ENCODE measurements around the gene FAXDC2.

The FAXDC2 gene

GRCh38 chr5:154850255-154851062 lies at the start of gene FAXDC2:
TSS of gene FAXDC2 (minus strand) at chr5:154850603. CDS start at chr5:154838178, 12,425 bp downstream.
- DNase-seq (ENCODE audit: low spot score in 2 of 2), result no peak

GRCh38 chr5:154900066-154900465 lies 49.7 kb upstream of the FAXDC2 start:
- Mint-ChIP-seq H3K4me3 (no peak overlapping the region), H3K36me3 (peaks cover 98% of the 10 kb centered on the region), H3K9me3 (no peaks in the 10 kb centered on the region), H3K4me1 (no peaks in the 10 kb centered on the region), H3K27ac (no peak overlapping the region)
- DNase-seq (ENCODE audit: low spot score in 2 of 2) (no peak), ATAC-seq (no peak)

More at GRCh38 chr5:154850255-154851062, at the start of gene FAXDC2:
- Mint-ChIP-seq H3K9me3 (no peaks in the 10 kb centered on the region), H3K4me3 (no peak within 1 kb of the TSS), H3K4me1 (no peaks in the 10 kb centered on the region), H3K27ac (no peak within 1 kb of the TSS), H3K36me3 (no peaks in the 10 kb centered on the region)
- no peak for ATAC-seq

- no peaks in the 10 kb centered on the region for H3K4me1 Mint-ChIP-seq
- no peaks in the 10 kb centered on the region for H3K9me3 Mint-ChIP-seq
- ATAC-seq, result no peak
- no peak overlapping the region for H3K27ac Mint-ChIP-seq
- H3K36me3 Mint-ChIP-seq, result peaks cover 98% of the 10 kb centered on the region
- no peak overlapping the region for H3K4me3 Mint-ChIP-seq
- no peak for DNase-seq (ENCODE audit: low spot score in 2 of 2)
Observed at GRCh38 chr5:154899151-154899816, 48.9 kb upstream of the FAXDC2 start.

GRCh38 chr5:154898210-154898609 lies 47.8 kb upstream of the FAXDC2 start:
- no peaks in the 10 kb centered on the region for H3K4me1 Mint-ChIP-seq
- no peak overlapping the region for H3K4me3 Mint-ChIP-seq
- ATAC-seq (no peak), DNase-seq (ENCODE audit: low spot score in 2 of 2) (no peak)
- no peak overlapping the region for H3K27ac Mint-ChIP-seq
- H3K9me3 Mint-ChIP-seq, result no peaks in the 10 kb centered on the region
- peaks cover 98% of the 10 kb centered on the region for H3K36me3 Mint-ChIP-seq

GRCh38 chr5:154896562-154897165 lies 46.3 kb upstream of the FAXDC2 start:
- peak overlapping the region; percentile 65 for H3K27ac Mint-ChIP-seq
- no peaks in the 10 kb centered on the region for H3K9me3 Mint-ChIP-seq
- no peak overlapping the region for H3K4me3 Mint-ChIP-seq
- ATAC-seq, result no peak
- no peak for DNase-seq (ENCODE audit: low spot score in 2 of 2)
- H3K36me3 Mint-ChIP-seq, result peaks cover 98% of the 10 kb centered on the region
- no peaks in the 10 kb centered on the region for H3K4me1 Mint-ChIP-seq

- ATAC-seq (no peak), DNase-seq (ENCODE audit: low spot score in 2 of 2) (no peak)
- H3K4me3 Mint-ChIP-seq, result no peak overlapping the region
- H3K27ac Mint-ChIP-seq, result peak overlapping the region; percentile 65
- H3K36me3 Mint-ChIP-seq, result peaks cover 100% of the 10 kb centered on the region
- H3K4me1 Mint-ChIP-seq, result no peaks in the 10 kb centered on the region
- H3K9me3 Mint-ChIP-seq, result no peaks in the 10 kb centered on the region
Observed at GRCh38 chr5:154895606-154896561, 45.5 kb upstream of the FAXDC2 start.

GRCh38 chr5:154893381-154893780 lies 43.0 kb upstream of the FAXDC2 start:
- peaks cover 100% of the 10 kb centered on the region for H3K36me3 Mint-ChIP-seq
- no peaks in the 10 kb centered on the region for H3K9me3 Mint-ChIP-seq
- H3K4me3 Mint-ChIP-seq, result no peak overlapping the region
- no peak overlapping the region for H3K27ac Mint-ChIP-seq
- DNase-seq (ENCODE audit: low spot score in 2 of 2) (no peak), ATAC-seq (no peak)
- no peaks in the 10 kb centered on the region for H3K4me1 Mint-ChIP-seq

GRCh38 chr5:154892369-154892771 lies 42.0 kb upstream of the FAXDC2 start:
- H3K36me3 Mint-ChIP-seq, result peaks cover 100% of the 10 kb centered on the region
- ATAC-seq (no peak), DNase-seq (ENCODE audit: low spot score in 2 of 2) (no peak)
- no peak overlapping the region for H3K4me3 Mint-ChIP-seq
- no peaks in the 10 kb centered on the region for H3K9me3 Mint-ChIP-seq
- H3K27ac Mint-ChIP-seq, result peak overlapping the region; percentile 56
- no peaks in the 10 kb centered on the region for H3K4me1 Mint-ChIP-seq

- ATAC-seq (no peak), DNase-seq (ENCODE audit: low spot score in 2 of 2) (no peak)
- Mint-ChIP-seq H3K4me1 (no peaks in the 10 kb centered on the region), H3K9me3 (peaks cover 9% of the 10 kb centered on the region), H3K27ac (no peak overlapping the region), H3K4me3 (no peak overlapping the region), H3K36me3 (peaks cover 60% of the 10 kb centered on the region)
Observed at GRCh38 chr5:154885439-154885838, 35.0 kb upstream of the FAXDC2 start.

GRCh38 chr5:154884424-154884823 lies 34.0 kb upstream of the FAXDC2 start:
- no peak overlapping the region for H3K4me3 Mint-ChIP-seq
- H3K27ac Mint-ChIP-seq, result no peak overlapping the region
- ATAC-seq, result no peak
- no peak for DNase-seq (ENCODE audit: low spot score in 2 of 2)
- H3K36me3 Mint-ChIP-seq, result peaks cover 50% of the 10 kb centered on the region
- H3K4me1 Mint-ChIP-seq, result no peaks in the 10 kb centered on the region
- peaks cover 11% of the 10 kb centered on the region for H3K9me3 Mint-ChIP-seq

- no peak overlapping the region for H3K27ac Mint-ChIP-seq
- DNase-seq (ENCODE audit: low spot score in 2 of 2), result no peak
- no peak overlapping the region for H3K4me3 Mint-ChIP-seq
- no peaks in the 10 kb centered on the region for H3K4me1 Mint-ChIP-seq
- no peak for ATAC-seq
- peaks cover 36% of the 10 kb centered on the region for H3K36me3 Mint-ChIP-seq
- peaks cover 16% of the 10 kb centered on the region for H3K9me3 Mint-ChIP-seq
Observed at GRCh38 chr5:154881986-154882385, 31.6 kb upstream of the FAXDC2 start.

- H3K4me1 Mint-ChIP-seq, result no peaks in the 10 kb centered on the region
- no peak for DNase-seq (ENCODE audit: low spot score in 2 of 2)
- H3K27ac Mint-ChIP-seq, result no peak overlapping the region
- ATAC-seq, result no peak
- H3K9me3 Mint-ChIP-seq, result peaks cover 8% of the 10 kb centered on the region
- no peak overlapping the region for H3K4me3 Mint-ChIP-seq
- H3K36me3 Mint-ChIP-seq, result peaks cover 53% of the 10 kb centered on the region
Observed at GRCh38 chr5:154878642-154879335, 28.4 kb upstream of the FAXDC2 start.

GRCh38 chr5:154873791-154874331 lies 23.5 kb upstream of the FAXDC2 start:
- peaks cover 90% of the 10 kb centered on the region for H3K36me3 Mint-ChIP-seq
- no peak overlapping the region for H3K27ac Mint-ChIP-seq

GRCh38 chr5:154871734-154872133 lies 21.3 kb upstream of the FAXDC2 start:
- Mint-ChIP-seq H3K27ac (no peak overlapping the region), H3K9me3 (no peaks in the 10 kb centered on the region), H3K4me3 (no peak overlapping the region), H3K4me1 (peaks cover 6% of the 10 kb centered on the region), H3K36me3 (peaks cover 100% of the 10 kb centered on the region)
- DNase-seq (ENCODE audit: low spot score in 2 of 2) (no peak), ATAC-seq (no peak)

More at GRCh38 chr5:154873791-154874331, 23.5 kb upstream of the FAXDC2 start:
- no peak overlapping the region for H3K4me3 Mint-ChIP-seq
- DNase-seq (ENCODE audit: low spot score in 2 of 2) (no peak), ATAC-seq (no peak)
- peaks cover 2% of the 10 kb centered on the region for H3K9me3 Mint-ChIP-seq
- no peaks in the 10 kb centered on the region for H3K4me1 Mint-ChIP-seq
